Mesendoderm (in vitro differentiated cells): Measurements from ENCODE around the gene BHLHA9. TPM values are rescaled to one million over a fixed set of nuclear protein-coding genes. Genes with fewer than 3 reads are reported as not detected.
A peak's percentile ranks its signal among the peaks of the same experiment; 100 is the strongest.

ENCODE experiments used
- DNase-seq: peaks from one replicate; pipeline ENCODE4 v3.0.0; 2013
- H2AK5ac ChIP-seq: 2 replicates; pipeline ENCODE4 v1.6.1; 2013; ENCODE audit warnings: low read length, inconsistent platforms
- H2BK120ac ChIP-seq: 2 replicates; pipeline ENCODE4 v1.6.1; 2013; ENCODE audit warnings: low read depth, mild to moderate bottlenecking, low read length, moderate library complexity, mixed read lengths
- H2BK15ac ChIP-seq: replicated peaks from 2 replicates; pipeline ENCODE4 v1.6.1; 2013; ENCODE audit warnings: low read depth, mild to moderate bottlenecking, moderate library complexity
- H2BK5ac ChIP-seq: 2 replicates; pipeline ENCODE4 v1.6.1; 2013; ENCODE audit warnings: low read length, inconsistent platforms
- H3K18ac ChIP-seq: 2 replicates; pipeline ENCODE4 v1.6.1; 2013; ENCODE audit warnings: mild to moderate bottlenecking, low read length, mixed read lengths
- H3K23ac ChIP-seq: one replicate; pipeline ENCODE4 v1.6.1; 2013; ENCODE audit warnings: low read length
- H3K27ac ChIP-seq: 2 replicates; pipeline ENCODE4 v1.5.1; 2013; ENCODE audit warnings: low read depth, mild to moderate bottlenecking, inconsistent platforms, low read length, moderate library complexity
- H3K27me3 ChIP-seq: 2 replicates; pipeline ENCODE4 v1.6.1; 2013; ENCODE audit warnings: low read length, control low read depth, mild to moderate bottlenecking, inconsistent platforms; ENCODE audit not compliant: insufficient read depth, poor library complexity
- H3K36me3 ChIP-seq: 2 replicates; pipeline ENCODE4 v1.6.1; 2013; ENCODE audit warnings: low read length, inconsistent platforms; ENCODE audit not compliant: control insufficient read depth, insufficient read depth
- H3K4ac ChIP-seq: one replicate; pipeline ENCODE4 v1.6.1; 2013; ENCODE audit warnings: low read depth, mild to moderate bottlenecking, low read length, moderate library complexity
- H3K4me1 ChIP-seq: 2 replicates; pipeline ENCODE4 v1.6.1; 2013; ENCODE audit warnings: low read depth, low read length, inconsistent platforms; ENCODE audit not compliant: control insufficient read depth
- H3K4me2 ChIP-seq: 2 replicates; pipeline ENCODE4 v1.6.1; 2013; ENCODE audit warnings: low read length
- H3K4me3 ChIP-seq: 2 replicates; pipeline ENCODE4 v1.5.1; 2013; ENCODE audit warnings: mild to moderate bottlenecking, low read length
- H3K56ac ChIP-seq: one replicate; pipeline ENCODE4 v1.6.1; 2013; ENCODE audit warnings: low read length
- H3K79me1 ChIP-seq: 2 replicates; pipeline ENCODE4 v1.6.1; 2013; ENCODE audit warnings: low read length, inconsistent platforms
- H3K79me2 ChIP-seq: 2 replicates; pipeline ENCODE4 v1.6.1; 2013; ENCODE audit warnings: mild to moderate bottlenecking, low read length; ENCODE audit not compliant: control insufficient read depth, insufficient read depth
- H3K9ac ChIP-seq: 2 replicates; pipeline ENCODE4 v1.6.1; 2013; ENCODE audit warnings: low read length, inconsistent platforms
- H4K5ac ChIP-seq: one replicate; pipeline ENCODE4 v1.6.1; 2013; ENCODE audit warnings: low read length
- H4K8ac ChIP-seq: one replicate; pipeline ENCODE4 v1.6.1; 2013; ENCODE audit warnings: low read depth, mild to moderate bottlenecking, control low read depth, low read length, moderate library complexity
- WGBS: extraction: QIAGEN DNeasy Blood & Tissue Kit; methylation state at CpG from one replicate; pipeline ENCODE4 v1.1.7; 2013; ENCODE audit warnings: low lambda C conversion rate, missing lambda C conversion rate; ENCODE audit not compliant: insufficient coverage; ENCODE audit errors: extremely low coverage; 5-methylcytosine and 5-hydroxymethylcytosine counted together
- polyA plus RNA-seq, 2 experiments: library from polyadenylated mRNA; stranded (reverse); fragments of 200-250 nt; gene quantifications; one replicate each; pipeline ENCODE4 v1.2.3, GENCODE V29; 2013

BHLHA9 gene
- not detected for polyA plus RNA-seq (2013, experiment 1 of 2)
- polyA plus RNA-seq (2013, experiment 2 of 2): not detected

DNA sequence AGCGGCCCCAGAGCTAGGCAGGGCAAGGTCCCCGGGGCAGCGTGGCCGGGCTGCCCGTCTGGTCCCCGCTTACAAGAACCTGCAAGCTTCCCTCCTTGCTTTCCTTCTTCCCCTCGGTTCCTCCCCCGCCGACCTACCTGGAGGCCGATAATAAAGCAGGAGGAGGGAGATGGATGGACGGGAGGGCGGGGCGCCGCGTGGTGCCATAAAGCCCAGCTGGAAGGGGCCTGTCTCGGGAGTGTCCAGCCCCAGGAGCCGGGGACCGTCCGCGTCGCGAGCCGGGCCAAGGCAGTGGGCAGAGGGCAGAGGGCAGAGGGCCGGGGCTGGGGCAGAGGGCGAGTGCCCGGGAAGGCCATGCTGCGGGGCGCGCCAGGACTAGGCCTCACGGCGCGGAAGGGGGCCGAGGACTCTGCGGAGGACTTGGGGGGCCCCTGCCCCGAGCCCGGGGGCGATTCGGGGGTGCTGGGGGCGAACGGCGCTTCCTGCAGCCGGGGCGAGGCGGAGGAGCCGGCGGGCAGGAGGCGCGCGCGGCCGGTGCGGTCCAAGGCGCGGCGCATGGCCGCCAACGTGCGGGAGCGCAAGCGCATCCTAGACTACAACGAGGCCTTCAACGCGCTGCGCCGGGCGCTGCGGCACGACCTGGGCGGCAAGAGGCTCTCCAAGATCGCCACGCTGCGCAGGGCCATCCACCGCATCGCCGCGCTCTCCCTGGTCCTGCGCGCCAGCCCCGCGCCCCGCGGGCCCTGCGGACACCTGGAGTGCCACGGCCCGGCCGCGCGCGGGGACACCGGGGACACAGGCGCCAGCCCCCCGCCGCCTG, at the start of gene BHLHA9:
Gene BHLHA9 (plus strand): TSS at position 235 of the 820 bp plus-strand sequence. CDS start 120 bp downstream, at position 355.
- Histone ChIP-seq H3K36me3 (no peaks in the 10 kb centered on the region), H3K79me2 (no peaks in the 10 kb centered on the region), H3K4ac (no peak within 1 kb of the TSS), H3K27me3 (no peaks in the 10 kb centered on the region), H3K27ac (no peak within 1 kb of the TSS), H3K23ac (no peak within 1 kb of the TSS), H2BK15ac (no peak within 1 kb of the TSS), H3K79me1 (no peaks in the 10 kb centered on the region), H3K18ac (no peak within 1 kb of the TSS), H2BK120ac (no peak within 1 kb of the TSS), H3K4me1 (no peaks in the 10 kb centered on the region), H4K8ac (no peak within 1 kb of the TSS), H3K4me3 (no peak within 1 kb of the TSS), H3K9ac (no peak within 1 kb of the TSS), H2AK5ac (no peak within 1 kb of the TSS), H3K4me2 (no peak within 1 kb of the TSS), H3K56ac (peak within 1 kb of the TSS; percentile 64), H4K5ac (no peak within 1 kb of the TSS), H2BK5ac (no peak within 1 kb of the TSS)
- WGBS: no CpG with 5 or more reads among the region's 93 CpGs
- no peak for DNase-seq

DNA sequence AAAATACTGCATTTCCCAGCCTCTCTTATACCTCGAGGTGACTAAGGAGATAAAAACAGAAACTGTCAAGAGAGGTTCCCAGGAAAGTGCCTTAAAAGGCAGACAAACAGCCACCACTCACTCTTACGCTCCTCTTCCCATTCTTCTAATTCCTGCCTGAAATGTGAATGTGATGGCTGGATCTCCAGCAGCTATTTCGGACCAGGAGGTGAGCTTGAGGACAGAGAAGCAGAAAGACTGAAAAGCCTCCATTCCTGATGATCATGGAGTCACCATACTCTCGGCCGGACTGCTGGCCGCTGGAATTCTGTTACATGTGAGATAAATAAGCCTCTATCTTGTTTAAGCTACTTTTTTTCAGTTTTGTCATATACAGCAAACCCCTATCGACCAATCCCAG, 49.0 kb upstream of the BHLHA9 start:
- no peaks in the 10 kb centered on the region for H3K79me1 ChIP-seq
- H3K18ac ChIP-seq: no peak overlapping the region
- no peak for DNase-seq
- H4K8ac ChIP-seq: no peak overlapping the region
- H2AK5ac ChIP-seq: no peak overlapping the region
- H3K79me2 ChIP-seq: no peaks in the 10 kb centered on the region
- H3K27ac ChIP-seq: no peak overlapping the region
- no peak overlapping the region for H3K4me2 ChIP-seq
- no peak overlapping the region for H2BK15ac ChIP-seq
- no peaks in the 10 kb centered on the region for H3K27me3 ChIP-seq
- no peak overlapping the region for H3K23ac ChIP-seq
- no peak overlapping the region for H4K5ac ChIP-seq
- no peak overlapping the region for H3K4ac ChIP-seq
- no peak overlapping the region for H2BK120ac ChIP-seq
- no peak overlapping the region for H3K4me3 ChIP-seq
- H3K56ac ChIP-seq: no peak overlapping the region
- H2BK5ac ChIP-seq: no peak overlapping the region
- no peaks in the 10 kb centered on the region for H3K36me3 ChIP-seq
- no peaks in the 10 kb centered on the region for H3K4me1 ChIP-seq
- H3K9ac ChIP-seq: no peak overlapping the region
- no CpG with 5 or more reads among the region's 7 CpGs for WGBS

DNA sequence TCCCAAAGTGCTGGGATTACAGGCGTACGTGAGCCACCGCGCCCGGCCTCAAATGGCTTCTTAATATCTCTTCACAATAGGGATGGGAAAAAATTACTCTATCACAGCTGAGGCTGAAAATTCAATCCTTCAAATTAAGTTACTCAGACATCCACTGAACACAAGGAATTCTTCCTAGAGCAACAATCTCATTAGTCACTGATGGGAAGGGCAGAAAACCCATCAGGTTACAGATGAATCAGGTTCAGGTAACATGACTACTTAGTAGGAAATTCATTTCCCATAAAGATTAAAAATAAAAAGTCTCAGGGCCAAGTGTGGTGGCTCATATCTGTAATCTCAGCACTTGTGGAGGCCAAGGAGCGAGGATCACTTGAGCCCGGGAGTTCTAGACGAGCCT, 47.9 kb upstream of the BHLHA9 start:
- H3K23ac ChIP-seq: no peak overlapping the region
- no CpG with 5 or more reads among the region's 8 CpGs for WGBS
- H2AK5ac ChIP-seq: no peak overlapping the region
- H3K56ac ChIP-seq: no peak overlapping the region
- H3K27me3 ChIP-seq: peaks cover 2% of the 10 kb centered on the region
- H3K4me1 ChIP-seq: no peaks in the 10 kb centered on the region
- no peak overlapping the region for H2BK5ac ChIP-seq
- H3K79me2 ChIP-seq: no peaks in the 10 kb centered on the region
- no peaks in the 10 kb centered on the region for H3K36me3 ChIP-seq
- H3K9ac ChIP-seq: no peak overlapping the region
- no peak overlapping the region for H3K4me3 ChIP-seq
- no peak overlapping the region for H3K4ac ChIP-seq
- no peak for DNase-seq
- H3K79me1 ChIP-seq: no peaks in the 10 kb centered on the region
- no peak overlapping the region for H2BK15ac ChIP-seq
- H2BK120ac ChIP-seq: no peak overlapping the region
- no peak overlapping the region for H3K18ac ChIP-seq
- no peak overlapping the region for H3K27ac ChIP-seq
- no peak overlapping the region for H4K8ac ChIP-seq
- H3K4me2 ChIP-seq: no peak overlapping the region
- no peak overlapping the region for H4K5ac ChIP-seq

DNA sequence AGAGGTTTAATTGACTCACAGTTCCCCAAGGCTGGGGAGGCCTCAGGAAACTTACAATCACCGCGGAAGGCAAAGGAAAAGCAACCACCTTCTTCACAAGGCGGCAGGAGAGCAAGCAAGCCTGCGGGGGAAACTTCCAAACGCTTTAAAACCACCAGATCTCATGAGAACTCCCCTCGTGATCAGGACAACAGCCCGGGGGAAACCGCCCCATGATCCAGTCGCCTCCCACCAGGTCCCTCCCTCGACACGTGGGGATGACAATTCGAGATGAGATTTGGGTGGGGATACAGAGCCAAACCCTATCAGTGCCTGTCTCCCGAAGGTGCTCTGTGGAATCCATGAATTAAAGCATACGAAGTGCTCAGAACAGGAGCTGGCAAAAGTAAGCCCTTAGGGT, 46.6 kb upstream of the BHLHA9 start:
- Histone ChIP-seq H3K4me1 (no peaks in the 10 kb centered on the region), H3K79me2 (no peaks in the 10 kb centered on the region), H3K4me3 (no peak overlapping the region), H3K9ac (no peak overlapping the region), H4K8ac (no peak overlapping the region), H3K4ac (no peak overlapping the region), H3K18ac (no peak overlapping the region), H3K27me3 (peaks cover 13% of the 10 kb centered on the region), H3K79me1 (no peaks in the 10 kb centered on the region), H2AK5ac (no peak overlapping the region), H3K56ac (no peak overlapping the region), H3K23ac (no peak overlapping the region), H4K5ac (no peak overlapping the region), H3K27ac (no peak overlapping the region), H2BK120ac (no peak overlapping the region), H3K36me3 (no peaks in the 10 kb centered on the region), H3K4me2 (no peak overlapping the region), H2BK15ac (no peak overlapping the region), H2BK5ac (no peak overlapping the region)
- no CpG with 5 or more reads among the region's 14 CpGs for whole genome bisulfite sequencing
- DNase-seq: no peak

DNA sequence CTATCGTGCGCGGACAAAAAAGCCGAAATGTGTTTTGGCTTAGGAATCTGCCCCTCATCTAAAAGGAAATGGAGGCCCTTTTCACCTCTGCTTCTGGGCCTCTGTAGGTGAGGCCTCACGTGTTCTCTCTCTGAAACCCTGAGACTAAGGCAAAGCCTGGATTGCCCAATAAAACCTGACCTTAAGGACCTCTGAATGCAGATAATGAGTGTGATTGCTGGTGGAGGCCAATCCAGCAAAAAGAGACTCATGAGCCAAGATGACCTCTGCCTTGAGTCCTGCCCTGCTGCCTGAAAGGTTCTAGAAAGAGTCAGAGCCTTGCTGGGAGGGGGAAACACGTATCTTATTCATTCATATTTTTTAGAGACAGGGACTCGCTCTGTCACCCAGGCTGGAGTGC, 45.9 kb upstream of the BHLHA9 start:
- H3K79me2 ChIP-seq: no peaks in the 10 kb centered on the region
- H2AK5ac ChIP-seq: no peak overlapping the region
- no peak overlapping the region for H2BK15ac ChIP-seq
- H3K27ac ChIP-seq: no peak overlapping the region
- H2BK120ac ChIP-seq: no peak overlapping the region
- H3K4ac ChIP-seq: no peak overlapping the region
- H3K27me3 ChIP-seq: peaks cover 19% of the 10 kb centered on the region
- H3K23ac ChIP-seq: no peak overlapping the region
- no peak overlapping the region for H2BK5ac ChIP-seq
- H3K36me3 ChIP-seq: no peaks in the 10 kb centered on the region
- no peak overlapping the region for H3K4me2 ChIP-seq
- H4K5ac ChIP-seq: no peak overlapping the region
- no peak for DNase-seq
- no peaks in the 10 kb centered on the region for H3K4me1 ChIP-seq
- H3K79me1 ChIP-seq: no peaks in the 10 kb centered on the region
- H3K9ac ChIP-seq: no peak overlapping the region
- H3K18ac ChIP-seq: no peak overlapping the region
- WGBS: no CpG with 5 or more reads among the region's 7 CpGs
- no peak overlapping the region for H3K56ac ChIP-seq
- no peak overlapping the region for H4K8ac ChIP-seq
- no peak overlapping the region for H3K4me3 ChIP-seq

DNA sequence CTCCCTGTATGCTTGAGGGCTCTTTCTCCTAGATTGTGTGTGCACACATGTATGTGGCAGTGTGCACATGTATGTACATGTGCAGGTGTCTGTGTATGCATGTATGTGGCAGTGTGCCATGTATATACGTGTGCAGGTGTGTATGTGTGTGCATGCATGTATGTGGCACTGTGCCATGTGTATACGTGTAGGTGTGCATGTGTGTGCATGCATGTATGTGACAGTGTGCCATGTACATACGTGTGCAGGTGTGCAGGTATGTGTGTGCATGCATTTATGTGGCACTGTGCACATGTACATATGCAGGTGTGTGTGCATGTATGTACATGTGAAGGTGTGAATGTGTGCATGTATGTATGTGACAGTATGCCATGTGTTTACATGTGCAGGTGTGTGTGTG, 43.9 kb upstream of the BHLHA9 start:
- no peak overlapping the region for H3K4me3 ChIP-seq
- H2AK5ac ChIP-seq: no peak overlapping the region
- no peaks in the 10 kb centered on the region for H3K79me1 ChIP-seq
- no peak overlapping the region for H3K4ac ChIP-seq
- no peak overlapping the region for H3K18ac ChIP-seq
- no peak for DNase-seq
- no peak overlapping the region for H3K27ac ChIP-seq
- H3K4me2 ChIP-seq: no peak overlapping the region
- H3K23ac ChIP-seq: no peak overlapping the region
- WGBS: no CpG with 5 or more reads among the region's 3 CpGs
- H3K56ac ChIP-seq: no peak overlapping the region
- no peaks in the 10 kb centered on the region for H3K36me3 ChIP-seq
- peaks cover 29% of the 10 kb centered on the region for H3K27me3 ChIP-seq
- H3K4me1 ChIP-seq: no peaks in the 10 kb centered on the region
- no peak overlapping the region for H4K8ac ChIP-seq
- H3K79me2 ChIP-seq: no peaks in the 10 kb centered on the region
- H4K5ac ChIP-seq: no peak overlapping the region
- no peak overlapping the region for H2BK15ac ChIP-seq
- no peak overlapping the region for H2BK120ac ChIP-seq
- no peak overlapping the region for H3K9ac ChIP-seq
- H2BK5ac ChIP-seq: no peak overlapping the region
